ENCODE results near the gene ADRA2C.

ADRA2C gene

DNA sequence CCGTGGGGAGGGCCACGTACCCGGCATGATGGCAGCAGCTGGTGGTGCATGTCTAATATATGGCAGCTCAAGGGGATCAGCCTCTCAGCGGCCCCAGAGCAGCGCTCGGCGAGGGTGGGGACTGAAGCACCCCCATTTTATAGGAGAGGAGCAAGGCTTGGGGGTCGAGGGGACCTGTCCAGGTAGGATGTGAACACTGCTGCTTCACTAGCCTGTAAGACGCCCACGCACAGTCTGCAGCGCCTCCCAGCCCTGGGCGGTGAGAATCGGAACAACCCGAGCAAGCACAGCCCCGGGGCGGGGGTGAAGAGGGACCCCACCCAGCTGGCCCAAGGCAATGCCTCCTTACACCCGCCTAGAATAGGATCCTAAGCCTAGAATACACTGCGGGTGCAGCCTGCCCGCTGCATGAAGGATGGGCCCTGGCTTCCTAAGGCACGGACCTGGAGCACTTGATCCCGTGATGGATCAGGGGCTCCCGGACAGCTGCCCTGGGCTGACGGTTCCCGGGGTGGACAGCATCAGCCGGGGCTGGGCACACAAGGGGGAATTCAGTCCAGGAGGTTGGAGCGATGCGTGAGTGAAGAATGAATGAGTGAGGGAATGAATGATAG lies 17.6 kb downstream of the ADRA2C start:
- TF ChIP-seq, protein P1, sequence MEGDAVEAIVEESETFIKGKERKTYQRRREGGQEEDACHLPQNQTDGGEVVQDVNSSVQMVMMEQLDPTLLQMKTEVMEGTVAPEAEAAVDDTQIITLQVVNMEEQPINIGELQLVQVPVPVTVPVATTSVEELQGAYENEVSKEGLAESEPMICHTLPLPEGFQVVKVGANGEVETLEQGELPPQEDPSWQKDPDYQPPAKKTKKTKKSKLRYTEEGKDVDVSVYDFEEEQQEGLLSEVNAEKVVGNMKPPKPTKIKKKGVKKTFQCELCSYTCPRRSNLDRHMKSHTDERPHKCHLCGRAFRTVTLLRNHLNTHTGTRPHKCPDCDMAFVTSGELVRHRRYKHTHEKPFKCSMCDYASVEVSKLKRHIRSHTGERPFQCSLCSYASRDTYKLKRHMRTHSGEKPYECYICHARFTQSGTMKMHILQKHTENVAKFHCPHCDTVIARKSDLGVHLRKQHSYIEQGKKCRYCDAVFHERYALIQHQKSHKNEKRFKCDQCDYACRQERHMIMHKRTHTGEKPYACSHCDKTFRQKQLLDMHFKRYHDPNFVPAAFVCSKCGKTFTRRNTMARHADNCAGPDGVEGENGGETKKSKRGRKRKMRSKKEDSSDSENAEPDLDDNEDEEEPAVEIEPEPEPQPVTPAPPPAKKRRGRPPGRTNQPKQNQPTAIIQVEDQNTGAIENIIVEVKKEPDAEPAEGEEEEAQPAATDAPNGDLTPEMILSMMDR (IDR thresholded peaks at IDR 0.05): peak in 1 of 2 experiments; percentile 44
- no peak overlapping the region for H3K27ac ChIP-seq
- no peak for DNase-seq
- no peaks in the 10 kb centered on the region for H3K9me3 ChIP-seq
- H3K4me1 ChIP-seq: peaks cover 0 to 10% (median 3%) of the 10 kb centered on the region in 4 donors
- peaks cover 0 to 41% of the 10 kb centered on the region in 2 donors for H3K27me3 ChIP-seq
- intact Hi-C loops (cut with DNase I; ENCODE audit: low total_unique reads): no loop called here
- H3K4me3 ChIP-seq: no peak overlapping the region
- no peaks in the 10 kb centered on the region for H3K36me3 ChIP-seq

DNA sequence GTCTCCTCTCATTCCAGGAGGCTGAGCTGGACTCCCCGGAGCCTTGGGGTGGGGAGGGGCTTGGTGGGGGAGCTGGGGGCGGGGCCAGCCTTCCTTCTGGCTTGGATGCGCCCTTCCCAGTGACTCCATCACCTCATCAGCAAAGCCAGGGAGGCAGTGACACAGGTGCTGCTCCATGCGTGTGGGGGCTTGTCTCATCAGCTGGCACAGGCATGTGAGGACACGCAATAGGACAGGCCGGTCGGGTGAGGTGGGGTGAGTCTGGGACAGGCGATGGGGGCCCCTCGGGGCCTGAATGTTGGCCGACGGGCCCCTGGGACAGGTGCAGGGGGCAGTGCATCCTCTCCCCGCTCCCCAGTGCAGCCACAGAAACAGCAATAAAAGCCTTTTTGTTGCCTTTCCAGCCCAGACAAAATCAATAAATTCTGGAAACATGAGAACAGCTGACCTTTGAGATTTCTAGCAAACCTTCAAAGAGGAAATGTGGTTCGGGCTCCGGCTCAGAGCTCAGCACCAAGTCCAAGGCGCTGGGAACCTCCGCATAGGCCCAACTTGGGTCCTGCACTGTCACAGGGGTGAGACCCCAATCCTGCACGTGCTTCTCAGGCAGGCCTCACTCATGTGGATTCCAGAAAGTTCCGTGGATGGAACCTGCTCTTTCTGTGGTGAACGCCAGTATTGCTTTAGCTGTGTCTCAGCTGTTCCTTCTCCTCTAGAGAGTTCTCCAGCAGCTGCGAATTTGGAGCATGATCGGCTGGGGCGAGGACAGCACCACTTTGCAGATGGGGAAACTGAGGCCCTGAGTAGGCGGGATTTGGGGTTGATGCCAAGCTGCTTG lies 18.5 kb downstream of the ADRA2C start:
- peaks cover 0 to 41% of the 10 kb centered on the region in 2 donors for H3K27me3 ChIP-seq
- H3K4me3 ChIP-seq: no peak overlapping the region
- TF ChIP-seq, protein P1 (IDR thresholded peaks at IDR 0.05): no peak
- H3K27ac ChIP-seq: no peak overlapping the region
- H3K4me1 ChIP-seq: peaks cover 0 to 10% (median 3%) of the 10 kb centered on the region in 4 donors
- intact Hi-C loops (cut with DNase I; ENCODE audit: low total_unique reads): no loop called here
- no peak for DNase-seq
- no peaks in the 10 kb centered on the region for H3K9me3 ChIP-seq
- H3K36me3 ChIP-seq: no peaks in the 10 kb centered on the region

DNA sequence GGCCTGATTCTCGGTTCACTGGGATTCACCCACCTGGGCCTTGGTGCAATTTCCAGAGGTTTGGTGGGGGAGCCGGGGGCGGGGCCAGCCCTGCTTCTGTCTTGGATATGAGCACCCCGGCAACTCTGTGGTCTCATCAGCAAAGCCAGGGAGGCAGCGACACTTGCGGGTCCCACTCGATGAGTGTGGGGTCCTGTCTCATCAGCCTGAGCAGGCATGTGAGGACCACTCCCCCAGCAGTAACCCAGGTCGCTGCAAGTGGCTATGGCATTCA lies 19.0 kb downstream of the ADRA2C start:
- intact Hi-C loops (cut with DNase I; ENCODE audit: low total_unique reads): no loop called here
- no peaks in the 10 kb centered on the region for H3K36me3 ChIP-seq
- DNase-seq: no peak
- H3K4me1 ChIP-seq: peaks cover 0 to 10% (median 3%) of the 10 kb centered on the region in 4 donors
- no peak overlapping the region for H3K27ac ChIP-seq
- TF ChIP-seq, protein P1 (IDR thresholded peaks at IDR 0.05): no peak
- no peaks in the 10 kb centered on the region for H3K9me3 ChIP-seq
- peaks cover 0 to 43% of the 10 kb centered on the region in 2 donors for H3K27me3 ChIP-seq
- H3K4me3 ChIP-seq: no peak overlapping the region

DNA sequence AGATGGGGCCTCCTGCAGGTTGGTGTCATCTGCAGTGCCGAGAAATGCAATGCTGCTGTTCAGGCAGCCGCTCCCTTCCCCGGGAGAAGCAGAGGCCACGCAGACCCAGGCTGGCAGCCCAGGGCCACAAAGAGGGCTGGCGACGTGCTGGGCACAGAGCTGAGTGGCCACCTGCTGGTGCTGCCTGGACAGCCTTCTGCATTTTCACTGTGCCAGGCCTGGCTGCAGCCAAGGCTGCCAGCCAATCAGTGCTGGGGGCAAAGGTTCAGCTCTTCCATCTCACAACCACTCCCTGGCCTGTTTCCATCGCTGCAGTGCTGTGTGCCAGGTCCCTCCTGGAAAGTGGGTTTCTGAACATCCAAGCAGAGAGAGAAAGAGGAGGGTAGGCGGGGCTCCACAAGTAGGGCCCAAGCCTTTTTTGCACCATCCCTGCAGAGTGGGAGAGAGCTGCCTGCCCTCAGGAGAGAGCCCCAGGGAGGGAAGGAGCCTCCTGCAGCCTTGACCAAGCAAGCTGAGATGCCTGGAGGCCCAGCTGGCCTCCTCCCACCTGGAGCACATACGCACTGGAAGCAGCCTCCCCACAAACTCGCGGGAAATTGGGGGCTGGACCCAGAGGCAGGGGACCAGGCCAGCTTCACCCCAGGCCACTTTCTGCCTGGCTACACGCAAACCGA lies 20.1 kb downstream of the ADRA2C start:
- Histone ChIP-seq H3K27ac (no peak overlapping the region), H3K9me3 (no peaks in the 10 kb centered on the region), H3K36me3 (no peaks in the 10 kb centered on the region), H3K4me1 (peaks cover 0 to 10% (median 3%) of the 10 kb centered on the region in 4 donors), H3K4me3 (no peak overlapping the region), H3K27me3 (peaks cover 0 to 45% of the 10 kb centered on the region in 2 donors)
- no peak for DNase-seq
- TF ChIP-seq, protein P1 (IDR thresholded peaks at IDR 0.05): peak; percentile 24 to 26
- intact Hi-C loops (cut with DNase I; ENCODE audit: low total_unique reads): no loop called here

DNA sequence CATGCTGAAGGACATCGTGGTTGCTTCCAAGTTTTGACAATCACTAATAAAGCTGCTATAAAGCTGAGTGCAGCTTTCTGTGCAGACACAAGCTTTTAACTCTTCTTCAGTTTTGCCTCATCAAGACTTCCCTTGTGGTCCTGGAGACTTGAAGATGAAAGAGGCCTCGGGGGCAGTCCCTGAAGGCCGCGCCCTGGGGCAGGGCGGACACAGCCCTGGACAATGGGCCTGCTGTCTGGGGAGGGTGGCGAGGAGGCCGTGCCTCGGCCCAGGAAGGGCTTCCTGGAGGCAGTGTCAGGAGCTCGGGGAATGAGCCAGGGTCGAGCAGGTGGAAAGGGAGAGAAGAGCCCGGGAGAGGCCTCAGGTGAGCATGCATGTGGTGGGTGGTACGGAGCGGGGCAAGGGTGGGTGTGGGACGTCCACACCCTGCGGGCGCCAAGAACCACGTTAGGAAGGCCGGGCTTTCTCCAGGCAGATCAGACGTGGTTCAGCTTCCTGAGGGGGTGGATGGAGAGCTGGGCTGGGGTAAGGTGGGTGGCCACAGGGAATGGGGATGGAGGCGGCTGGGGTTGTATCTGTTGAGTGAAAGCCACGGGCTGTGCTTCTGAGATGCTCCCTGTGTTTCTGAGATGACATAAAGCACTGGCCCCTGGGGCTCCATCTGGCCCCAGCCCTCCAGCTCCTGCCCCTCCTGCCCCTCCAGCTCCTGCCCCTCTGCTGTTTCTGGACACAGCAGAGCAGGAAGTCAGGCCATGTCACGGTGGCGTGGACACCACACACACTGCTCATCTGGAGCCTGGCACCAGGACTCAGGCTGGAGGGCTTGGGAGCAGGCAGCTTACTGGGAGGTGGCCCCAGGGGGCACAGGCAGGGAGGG lies 21.5 kb downstream of the ADRA2C start:
- TF ChIP-seq, protein P1 (IDR thresholded peaks at IDR 0.05): no peak
- Histone ChIP-seq H3K4me1 (peaks cover 0 to 10% (median 3%) of the 10 kb centered on the region in 4 donors), H3K36me3 (no peaks in the 10 kb centered on the region), H3K9me3 (no peaks in the 10 kb centered on the region), H3K4me3 (no peak overlapping the region), H3K27me3 (peaks cover 0 to 45% of the 10 kb centered on the region in 2 donors), H3K27ac (no peak overlapping the region)
- intact Hi-C loops (cut with DNase I; ENCODE audit: low total_unique reads): no loop called here
- DNase-seq: no peak
